DND-41 (cell line): ENCODE data around the gene APBB2.

Source experiments
- ATAC-seq: fragments of 200-7000 bp; cut with Tn5 transposase; 3 replicates; pipeline ENCODE4 v1.9.1; 2021; ENCODE audit warnings: low read depth; ENCODE audit not compliant: insufficient read depth
- DNase-seq: peaks from one replicate; pipeline ENCODE4 v3.0.0-alpha.2; 2020
- H2AFZ ChIP-seq: 2 replicates; pipeline ENCODE4 v1.6.0; 2012; ENCODE audit warnings: low read depth, low read length
- H3K27ac ChIP-seq: 2 replicates; pipeline ENCODE4 v1.5.1; 2012; ENCODE audit warnings: low read length, inconsistent platforms
- H3K27me3 ChIP-seq: fragments of 200-600 bp; sonication (generic); 2 replicates; pipeline ENCODE4 v1.6.0; 2012; ENCODE audit warnings: low read length, mild to moderate bottlenecking, inconsistent platforms; ENCODE audit not compliant: insufficient read depth, poor library complexity
- H3K36me3 ChIP-seq: 2 replicates; pipeline ENCODE4 v1.5.1; 2012; ENCODE audit warnings: low read length, inconsistent platforms; ENCODE audit not compliant: insufficient read depth
- H3K4me1 ChIP-seq: 2 replicates; pipeline ENCODE4 v1.5.1; 2012; ENCODE audit warnings: mild to moderate bottlenecking, low read length; ENCODE audit not compliant: insufficient read depth
- H3K4me2 ChIP-seq: 2 replicates; pipeline ENCODE4 v1.6.0; 2012; ENCODE audit warnings: mild to moderate bottlenecking, moderate library complexity, low read length, inconsistent platforms; ENCODE audit not compliant: insufficient read depth
- H3K4me3 ChIP-seq, 2 experiments: fragments of 200-600 bp in 1 of 2; shearing (Covaris generic) in 1 of 2; 2 replicates each; pipeline ENCODE4 v1.5.1; 2012 to 2016; ENCODE audit warnings: inconsistent platforms in 2 of 2, low read length in 2 of 2, mild to moderate bottlenecking in 2 of 2, low read depth in 1 of 2, moderate library complexity in 1 of 2
- H3K79me2 ChIP-seq: 2 replicates; pipeline ENCODE4 v1.6.0; 2012; ENCODE audit warnings: low read length, inconsistent platforms; ENCODE audit not compliant: insufficient read depth
- H3K9ac ChIP-seq: 2 replicates; pipeline ENCODE4 v1.6.0; 2012; ENCODE audit warnings: low read depth, mild to moderate bottlenecking, inconsistent platforms, low read length, moderate library complexity
- H3K9me3 ChIP-seq: 2 replicates; pipeline ENCODE4 v1.5.1; 2012; ENCODE audit warnings: low read length, moderate library complexity, mild to moderate bottlenecking, inconsistent platforms; ENCODE audit not compliant: insufficient read depth, severe bottlenecking
- H4K20me1 ChIP-seq: 2 replicates; pipeline ENCODE4 v1.6.0; 2012; ENCODE audit warnings: low read length; ENCODE audit not compliant: insufficient read depth
- CTCF ChIP-seq: IDR thresholded peaks from 2 replicates; pipeline ENCODE4 v1.5.1; 2012; ENCODE audit warnings: borderline replicate concordance, low read length, moderate library complexity, mild to moderate bottlenecking; ENCODE audit not compliant: poor library complexity, severe bottlenecking; ENCODE audit errors: extremely low read depth
- EZH2 ChIP-seq: IDR thresholded peaks from 3 replicates; pipeline ENCODE4 v1.6.1; 2012; ENCODE audit warnings: borderline replicate concordance, low read depth, mild to moderate bottlenecking, moderate library complexity, low read length, inconsistent platforms; ENCODE audit not compliant: severe bottlenecking

The APBB2 gene

GRCh38 chr4:40829586-40829985 lies 384.8 kb downstream of the APBB2 start:
- H4K20me1 ChIP-seq: no peaks in the 10 kb centered on the region
- H3K27ac ChIP-seq: no peak overlapping the region
- H3K79me2 ChIP-seq: no peaks in the 10 kb centered on the region
- no peak for DNase-seq
- H3K27me3 ChIP-seq: no peaks in the 10 kb centered on the region
- no peaks in the 10 kb centered on the region for H3K9me3 ChIP-seq
- no peaks in the 10 kb centered on the region for H3K36me3 ChIP-seq
- no peak overlapping the region for H3K4me3 ChIP-seq
- no peaks in the 10 kb centered on the region for H3K4me1 ChIP-seq
- no peak for TF ChIP-seq EZH2
- no peak for TF ChIP-seq CTCF
- no peak overlapping the region for H3K4me2 ChIP-seq
- H3K9ac ChIP-seq: no peak overlapping the region
- ATAC-seq: no peak
- H2AFZ ChIP-seq: no peak overlapping the region

GRCh38 chr4:40828661-40829060 lies 385.7 kb downstream of the APBB2 start:
- TF ChIP-seq EZH2 (no peak), CTCF (no peak)
- H3K4me1 ChIP-seq: no peaks in the 10 kb centered on the region
- no peak for ATAC-seq
- no peak overlapping the region for H2AFZ ChIP-seq
- no peak for DNase-seq
- no peaks in the 10 kb centered on the region for H3K79me2 ChIP-seq
- no peak overlapping the region for H3K4me2 ChIP-seq
- H3K36me3 ChIP-seq: no peaks in the 10 kb centered on the region
- H3K9ac ChIP-seq: no peak overlapping the region
- no peak overlapping the region for H3K4me3 ChIP-seq
- H4K20me1 ChIP-seq: no peaks in the 10 kb centered on the region
- H3K27me3 ChIP-seq: no peaks in the 10 kb centered on the region
- H3K27ac ChIP-seq: no peak overlapping the region
- no peaks in the 10 kb centered on the region for H3K9me3 ChIP-seq

GRCh38 chr4:40827758-40828157 lies 386.6 kb downstream of the APBB2 start:
- no peaks in the 10 kb centered on the region for H3K4me1 ChIP-seq
- no peak overlapping the region for H3K4me3 ChIP-seq
- H3K36me3 ChIP-seq: no peaks in the 10 kb centered on the region
- peaks cover 7% of the 10 kb centered on the region for H3K27me3 ChIP-seq
- DNase-seq (no peak), ATAC-seq (no peak)
- no peaks in the 10 kb centered on the region for H4K20me1 ChIP-seq
- no peak overlapping the region for H3K4me2 ChIP-seq
- no peak overlapping the region for H2AFZ ChIP-seq
- TF ChIP-seq EZH2 (no peak), CTCF (no peak)
- H3K9ac ChIP-seq: no peak overlapping the region
- no peaks in the 10 kb centered on the region for H3K79me2 ChIP-seq
- no peak overlapping the region for H3K27ac ChIP-seq
- no peaks in the 10 kb centered on the region for H3K9me3 ChIP-seq

GRCh38 chr4:40826821-40827220 lies 387.5 kb downstream of the APBB2 start:
- Histone ChIP-seq H3K27me3 (peaks cover 7% of the 10 kb centered on the region), H4K20me1 (no peaks in the 10 kb centered on the region), H3K27ac (no peak overlapping the region), H3K4me1 (no peaks in the 10 kb centered on the region), H3K9me3 (no peaks in the 10 kb centered on the region), H3K9ac (no peak overlapping the region), H3K4me3 (no peak overlapping the region), H2AFZ (no peak overlapping the region), H3K79me2 (no peaks in the 10 kb centered on the region), H3K36me3 (no peaks in the 10 kb centered on the region), H3K4me2 (no peak overlapping the region)
- no peak for TF ChIP-seq CTCF
- TF ChIP-seq EZH2: no peak
- no peak for DNase-seq
- no peak for ATAC-seq
